K562 (cell line): ENCODE measurements around the gene CHRM4. TPM values are rescaled to one million over a fixed set of nuclear protein-coding genes. Genes with fewer than 3 reads are reported as not detected.
A peak's percentile ranks its signal among the peaks of the same experiment; 100 is the strongest.

ENCODE experiments used
- ATAC-seq: fragments of 200-7000 bp; cut with Tn5 transposase; 3 replicates; pipeline ENCODE4 v1.9.1; 2020; ENCODE audit warnings: moderate library complexity
- BruUV-seq: library from RNA; stranded (reverse); fragments of 400-500 nt; replicated peaks from 2 replicates; lab custom pipeline; 2021; lab: Mats Ljungman, UMichigan
- CTCF ChIA-PET: fragments of 300-600 bp; formaldehyde crosslinking; extraction: SDS; loops from one replicate; lab custom pipeline; 2021; ENCODE audit warnings: low intra/inter-chr PET ratio; lab: Yijun Ruan, JAX
- POLR2A ChIA-PET: fragments of 300-600, 350-650 bp; sonication (Branson Sonifier 250); formaldehyde crosslinking; extraction: SDS; loops from one replicate; lab custom pipeline; 2021; ENCODE audit warnings: antibody characterized with exemption, inconsistent platforms; lab: Yijun Ruan, JAX
- DNase-seq, 4 experiments: peaks; one replicate each; pipeline versions ENCODE4 v3.0.0 to v3.0.0-alpha.2; 2011 to 2018; ENCODE audit warnings: low spot score in 3 of 4, mixed read lengths in 3 of 4; ENCODE audit errors: extremely low read depth in 1 of 4
- FAIRE-seq: peaks from 2 replicates; lab custom pipeline; 2011; peaks lifted over from hg19 to GRCh38; lab: Jason Lieb, UNC
- H2AFZ ChIP-seq: 2 replicates; pipeline ENCODE4 v1.6.0; 2011; ENCODE audit warnings: low read depth, low read length, control low read depth, inconsistent platforms
- H3K27ac ChIP-seq: fragments of 200-600 bp; 3 replicates; pipeline ENCODE4 v1.8.0; 2011; ENCODE audit warnings: low read depth, mild to moderate bottlenecking, control low read depth, inconsistent platforms, low read length, moderate library complexity, mixed read lengths; ENCODE audit errors: extremely low read depth
- H3K27me3 ChIP-seq, 2 experiments: fragments of 300-600 bp in 1 of 2; 2 replicates in 1 of 2; 3 replicates in 1 of 2; pipeline versions ENCODE4 v1.6.0 to v1.8.0; 2011; ENCODE audit warnings: inconsistent platforms in 2 of 2, low read length in 2 of 2, mild to moderate bottlenecking in 1 of 2, mixed read lengths in 1 of 2, moderate library complexity in 1 of 2; ENCODE audit not compliant: control insufficient read depth in 2 of 2, insufficient read depth in 2 of 2
- H3K36me3 ChIP-seq: fragments of 300-600 bp; 3 replicates; pipeline ENCODE4 v1.8.0; 2011; ENCODE audit warnings: mild to moderate bottlenecking, low read length, inconsistent platforms; ENCODE audit not compliant: control insufficient read depth, insufficient read depth
- H3K4me1 ChIP-seq, 2 experiments: fragments of 200-600 bp in 1 of 2; replicated peaks in 1 of 2; 2 replicates in 1 of 2; 3 replicates in 1 of 2; pipeline versions ENCODE4 v1.5.1 to v1.8.0; 2011; ENCODE audit warnings: inconsistent platforms in 2 of 2, low read length in 2 of 2, mild to moderate bottlenecking in 1 of 2, mixed read lengths in 1 of 2, moderate library complexity in 1 of 2; ENCODE audit not compliant: control insufficient read depth in 2 of 2, insufficient read depth in 2 of 2
- H3K4me2 ChIP-seq: 2 replicates; pipeline ENCODE4 v1.6.1; 2011; ENCODE audit warnings: low read length, control low read depth, inconsistent platforms, mixed read lengths; ENCODE audit not compliant: insufficient read depth
- H3K4me3 ChIP-seq: fragments of 200-600 bp; sonication (generic), shearing (Covaris generic); 2 replicates; pipeline ENCODE4 v1.5.1; 2016; ENCODE audit warnings: control low read depth, inconsistent platforms
- H3K79me2 ChIP-seq: fragments of 200-600 bp; 3 replicates; pipeline ENCODE4 v1.8.0; 2011; ENCODE audit warnings: low read length, inconsistent platforms; ENCODE audit not compliant: control insufficient read depth, insufficient read depth
- H3K9ac ChIP-seq, 2 experiments: 2 replicates each; pipeline versions ENCODE4 v1.6.0 to v1.6.1; 2011; ENCODE audit warnings: low read depth in 2 of 2, low read length in 2 of 2, control low read depth in 1 of 2, inconsistent platforms in 1 of 2, mild to moderate bottlenecking in 1 of 2, mixed read lengths in 1 of 2; ENCODE audit not compliant: insufficient read depth in 1 of 2
- H3K9me1 ChIP-seq: one replicate; pipeline ENCODE4 v1.6.0; 2011; ENCODE audit warnings: inconsistent platforms, mild to moderate bottlenecking, low read length, moderate library complexity; ENCODE audit not compliant: control insufficient read depth, insufficient read depth
- H3K9me3 ChIP-seq: replicated peaks from 2 replicates; pipeline ENCODE4 v1.5.1; 2011; ENCODE audit warnings: low read depth, low read length, inconsistent platforms; ENCODE audit not compliant: control insufficient read depth, insufficient read depth
- H4K20me1 ChIP-seq: replicated peaks from 2 replicates; pipeline ENCODE4 v1.6.1; 2011; ENCODE audit warnings: low read length, inconsistent platforms, mixed read lengths; ENCODE audit not compliant: control insufficient read depth, insufficient read depth
- ARID3A ChIP-seq: IDR thresholded peaks from 2 replicates; pipeline ENCODE4 v1.6.1; 2012; ENCODE audit warnings: low read depth, low read length, improper control_type of control experiment, borderline replicate concordance
- DACH1 ChIP-seq: fragments of 450-650 bp; IDR thresholded peaks from 2 replicates; pipeline ENCODE4 v1.6.1; 2018; ENCODE audit not compliant: partially characterized antibody
- EHMT2 ChIP-seq: fragments of 450-650 bp; IDR thresholded peaks from 2 replicates; pipeline ENCODE4 v1.6.1; 2018; ENCODE audit warnings: antibody characterized with exemption
- ELF1 ChIP-seq: fragments of 200-800 bp; sonication (Bioruptor generic); IDR thresholded peaks from 2 replicates; pipeline ENCODE4 v1.6.1; 2016; ENCODE audit warnings: missing genetic modification characterization, missing compliant biosample characterization
- ESRRA ChIP-seq: fragments of 450-650 bp; IDR thresholded peaks from 2 replicates; pipeline ENCODE4 v1.6.1; 2014; ENCODE audit warnings: low read depth, mild to moderate bottlenecking, moderate library complexity, borderline replicate concordance
- HDAC1 ChIP-seq, 2 experiments: fragments of 450-650 bp; IDR thresholded peaks; 2 replicates each; pipeline ENCODE4 v1.6.1; 2016 to 2017; ENCODE audit warnings: inconsistent platforms in 1 of 2, mild to moderate bottlenecking in 1 of 2, moderate library complexity in 1 of 2
- HDAC2 ChIP-seq: fragments of 450-650 bp; IDR thresholded peaks from 2 replicates; pipeline ENCODE4 v1.6.1; 2016; ENCODE audit warnings: mild to moderate bottlenecking
- IRF9 ChIP-seq: fragments of 450-650 bp; IDR thresholded peaks from 2 replicates; pipeline ENCODE4 v1.6.1; 2016; ENCODE audit warnings: missing biosample characterization, missing genetic modification characterization
- LARP7 ChIP-seq: fragments of 450-650 bp; IDR thresholded peaks from 2 replicates; pipeline ENCODE4 v1.6.1; 2016
- LEF1 ChIP-seq: fragments of 450-650 bp; IDR thresholded peaks from 2 replicates; pipeline ENCODE4 v1.6.1; 2016; ENCODE audit warnings: mild to moderate bottlenecking
- MYC ChIP-seq, 2 experiments: fragments of 250-450 bp in 1 of 2; sonication (Bioruptor Pico) in 1 of 2; IDR thresholded peaks; 2 replicates each; pipeline versions ENCODE4 v1.5.1 to v1.6.1; 2012 to 2021; ENCODE audit warnings: low read depth in 2 of 2, borderline replicate concordance in 1 of 2, improper control_type of control experiment in 1 of 2, low read length in 1 of 2, mild to moderate bottlenecking in 1 of 2, moderate library complexity in 1 of 2
- NFRKB ChIP-seq: fragments of 450-650 bp; IDR thresholded peaks from 2 replicates; pipeline ENCODE4 v1.6.1; 2016; ENCODE audit warnings: low read depth
- PKNOX1 ChIP-seq: fragments of 450-650 bp; IDR thresholded peaks from 2 replicates; pipeline ENCODE4 v1.6.1; 2016
- SUPT5H ChIP-seq: fragments of 450-650 bp; IDR thresholded peaks from 2 replicates; pipeline ENCODE4 v1.6.1; 2016
- THRA ChIP-seq: fragments of 450-650 bp; IDR thresholded peaks from 2 replicates; pipeline ENCODE4 v1.6.1; 2017; ENCODE audit warnings: mild to moderate bottlenecking, moderate library complexity
- ZBTB1 ChIP-seq: sonication (generic); formaldehyde crosslinking; IDR thresholded peaks from 2 replicates; pipeline ENCODE4 v1.8.1; 2023; ENCODE audit warnings: missing genetic modification reagents, low read depth, mild to moderate bottlenecking, borderline replicate concordance
- WGBS: fragments of 100-300 bp; shearing (Covaris generic); methylation state at CpG from one replicate; pipeline ENCODE4 v1.1.6; 2016; ENCODE audit warnings: low coverage, mixed read lengths; ENCODE audit not compliant: insufficient coverage; ENCODE audit errors: missing lambda C conversion rate; 5-methylcytosine and 5-hydroxymethylcytosine counted together
- in situ Hi-C: fragments of 300-500 bp; cut with MboI; formaldehyde crosslinking; loops from 4 replicates; pipeline ENCODE4 v1.15.0; 2018; ENCODE audit warnings: inconsistent platforms, mixed read lengths
- intact Hi-C: fragments of 100-400 bp; cut with micrococcal nuclease; formaldehyde crosslinking; loops from 2 replicates; pipeline ENCODE4 v1.14.2; 2022
- polyA plus RNA-seq, 8 experiments: library from polyadenylated mRNA; depleted of rRNA in 4 of 8; stranded (reverse) in 5 of 8; unstranded in 3 of 8; fragments of >200 nt; fragmentation: Nextera tagmentation in 2 of 8; fragmentation: Illumina TruSeq in 1 of 8; extraction: Ambion mirVana in 2 of 8; extraction: Trizol in 1 of 8; gene quantifications; 2 replicates each; pipeline versions ENCODE4 v1.2.1 to v1.2.3, GENCODE V29; 2011 to 2014; ENCODE audit warnings: inconsistent platforms in 1 of 8, missing spikeins in 1 of 8
- total RNA-seq, 7 experiments: library from RNA; depleted of rRNA in 6 of 7; stranded (reverse); fragments of >200 nt in 6 of 7; fragmentation: Illumina TruSeq in 2 of 7; extraction: Trizol in 2 of 7; gene quantifications; 2 replicates each; pipeline versions ENCODE4 v1.2.1 to v1.2.3, GENCODE V29; 2011 to 2021; ENCODE audit warnings: low replicate concordance in 1 of 7

The CHRM4 gene
- total and polyA plus RNA-seq, 9 of the 15 experiments (the other 6 are each of a cell fraction or from before 2014, with no cell fraction given) = 0.22 to 1.3 (median 0.40) TPM; not detected in 2

- BruUV-seq = no TSS peak
- POLR2A ChIA-PET = interaction anchor here (0.7 to 1.0 kb wide), 6 partner anchors 12 to 145 kb away, joined by 3 to 4 read pairs (median 3); no protein-coding TSS in a partner anchor
- Histone ChIP-seq H3K9ac (peak overlapping the region in 1 of 2 experiments; percentile 77; a peak in 1 of 4 replicates), H4K20me1 (peaks cover 13% of the 10 kb centered on the region), H3K9me1 (no peaks in the 10 kb centered on the region), H3K79me2 (no peaks in the 10 kb centered on the region), H3K9me3 (no peaks in the 10 kb centered on the region), H3K4me1 (peaks cover 19 to 81% of the 10 kb centered on the region in 2 experiments), H3K4me3 (no peak overlapping the region), H3K27me3 (peaks cover 0 to 11% of the 10 kb centered on the region in 2 experiments; a peak in 1 of 5 replicates), H3K27ac (no peak overlapping the region), H3K36me3 (0 out of 3 replicates have a peak, but pooled peaks cover 4% of the 10 kb centered on the region), H2AFZ (peak overlapping the region; percentile 71), H3K4me2 (peak overlapping the region; percentile 61)
- ATAC-seq (peak; percentile 23), FAIRE-seq (peak; percentile 91), DNase-seq (peak; percentile 36 to 77 (median 58))
- in situ Hi-C loops (no loop called here), intact Hi-C loops (loop anchor here (1.0 to 5.0 kb wide), 3 partner anchors 140 to 228 kb away; partner anchors contain the start of genes ATG13 and HARBI1)
- 6% methylated on average over 21 of the region's 21 CpGs for WGBS
- CTCF ChIA-PET = interaction anchor here (0.9 to 1.3 kb wide), 4 partner anchors 22 to 229 kb away, joined by 3 to 7 read pairs (median 3); no protein-coding TSS in a partner anchor
- TF ChIP-seq HDAC1 (IDR thresholded peaks at IDR 0.05) (peak in 1 of 2 experiments; percentile 50; a peak in 2 of 4 replicates), ESRRA (peak; percentile 60), ELF1 (tag) (no peak), ZBTB1 (CRISPR knock-in tag) (0 out of 2 replicates have a peak, but pooled peaks have one; percentile 57), HDAC2 (no peak), IRF9 (tag) (no peak), THRA (no peak), PKNOX1 (peak; percentile 57), EHMT2 (peak; percentile 75), MYC (IDR thresholded peaks at IDR 0.05; ENCODE audit: low read depth, low read length) (0 out of 2 replicates have a peak, but pooled peaks have one; percentile 20), MYC (CRISPR knock-in tag; IDR thresholded peaks at IDR 0.05; ENCODE audit: borderline replicate concordance, low read depth) (no peak), ARID3A (no peak), SUPT5H (no peak), NFRKB (no peak), LEF1 (0 out of 2 replicates have a peak, but pooled peaks have one; percentile 13), LARP7 (no peak), DACH1 (no peak)
Measured at GRCh38 chr11:46388619-46389449, 2.7 kb downstream of the CHRM4 start.
